HCT116 (cell line): ENCODE measurements around the gene ATXN1. TPM values are rescaled to one million over a fixed set of nuclear protein-coding genes. Genes with fewer than 3 reads are reported as not detected.

Source experiments
- ATAC-seq: fragments of 200-7000 bp; cut with Tn5 transposase; 2 replicates; pipeline ENCODE4 v1.9.1; 2020; ENCODE audit warnings: mild to moderate bottlenecking, moderate library complexity
- BruUV-seq: library from RNA; stranded (reverse); fragments of 400-500 nt; replicated peaks from 2 replicates; lab custom pipeline; 2021; lab: Mats Ljungman, UMichigan
- CTCF ChIA-PET: fragments of 300-600 bp; sonication (Branson Sonifier 250); formaldehyde crosslinking; loops from one replicate; lab custom pipeline; 2021; ENCODE audit warnings: antibody characterized with exemption; lab: Charles Lee
- POLR2A ChIA-PET: fragments of 300-600, 350-600 bp; sonication (Branson Sonifier 250); formaldehyde crosslinking; loops from one replicate; lab custom pipeline; 2021; ENCODE audit warnings: antibody characterized with exemption; lab: Charles Lee
- RAD21 ChIA-PET, 2 experiments: fragments of 300-600 bp; sonication (Branson Sonifier 250); formaldehyde crosslinking; loops; one replicate each; lab custom pipeline; 2023; ENCODE audit warnings: low total read pairs in 2 of 2; ENCODE audit not compliant: uncharacterized antibody in 2 of 2, unreplicated experiment in 2 of 2, low non-redundant PET in 1 of 2; lab: Charles Lee
- DNase-seq: peaks from one replicate; pipeline ENCODE4 v3.0.0-alpha.2; 2010; ENCODE audit warnings: low read depth, low spot score
- H2AFZ ChIP-seq: fragments of 200-600 bp; shearing (Covaris generic), sonication (generic); 2 replicates; pipeline ENCODE4 v1.6.1; 2017; ENCODE audit warnings: low read depth, mixed run types, mixed read lengths, antibody characterized with exemption, low read length; ENCODE audit not compliant: poor library complexity, severe bottlenecking
- H3K27ac ChIP-seq: 2 replicates; pipeline ENCODE4 v1.5.1; 2012; ENCODE audit warnings: low read depth, low read length
- H3K27me3 ChIP-seq: fragments of 200-600 bp; sonication (generic); 2 replicates; pipeline ENCODE4 v1.6.1; 2016; ENCODE audit warnings: mixed run types, low read length, mixed read lengths; ENCODE audit not compliant: insufficient read depth
- H3K36me3 ChIP-seq, 2 experiments: fragments of 200-500 bp in 1 of 2; fragments of 200-600 bp in 1 of 2; sonication (Bioruptor generic) in 1 of 2; sonication (generic) in 1 of 2; 2 replicates each; pipeline versions ENCODE4 v1.5.1 to v1.6.1; 2014 to 2016; ENCODE audit warnings: low read length in 2 of 2, inconsistent platforms in 1 of 2, mixed read lengths in 1 of 2, mixed run types in 1 of 2; ENCODE audit not compliant: insufficient read depth in 2 of 2, control insufficient read depth in 1 of 2
- H3K4me1 ChIP-seq, 2 experiments: fragments of 200-600 bp in 1 of 2; sonication (generic) in 1 of 2; 2 replicates each; pipeline versions ENCODE4 v1.5.1 to v1.6.1; 2012 to 2017; ENCODE audit warnings: low read length in 2 of 2, inconsistent platforms in 1 of 2, mild to moderate bottlenecking in 1 of 2, mixed read lengths in 1 of 2, mixed run types in 1 of 2, moderate library complexity in 1 of 2; ENCODE audit not compliant: insufficient read depth in 2 of 2, control insufficient read depth in 1 of 2
- H3K4me2 ChIP-seq: fragments of 200-600 bp; sonication (generic); 2 replicates; pipeline ENCODE4 v1.6.1; 2017; ENCODE audit warnings: mixed run types, low read length, mixed read lengths
- H3K4me3 ChIP-seq, 2 experiments: fragments of 200-600 bp in 1 of 2; sonication (generic) in 1 of 2; replicated peaks in 1 of 2; 2 replicates each; pipeline ENCODE4 v1.5.1; 2011 to 2016; ENCODE audit warnings: low read length in 2 of 2, control low read depth in 1 of 2, low read depth in 1 of 2, mild to moderate bottlenecking in 1 of 2, mixed read lengths in 1 of 2, mixed run types in 1 of 2
- H3K79me2 ChIP-seq: fragments of 200-600 bp; sonication (generic); 2 replicates; pipeline ENCODE4 v1.6.1; 2017; ENCODE audit warnings: mild to moderate bottlenecking, mixed run types, low read length, moderate library complexity, mixed read lengths; ENCODE audit not compliant: insufficient read depth
- H3K9ac ChIP-seq: fragments of 200-600 bp; sonication (generic); 2 replicates; pipeline ENCODE4 v1.6.1; 2016; ENCODE audit warnings: low read length, mixed read lengths
- H3K9me2 ChIP-seq: fragments of 200-600 bp; sonication (generic), shearing (Covaris generic); 2 replicates; pipeline ENCODE4 v1.6.1; 2017; ENCODE audit warnings: mixed run types, mild to moderate bottlenecking, moderate library complexity; ENCODE audit not compliant: insufficient read depth
- H3K9me3 ChIP-seq, 2 experiments: fragments of 200-500 bp in 1 of 2; fragments of 200-600 bp in 1 of 2; sonication (Bioruptor generic) in 1 of 2; sonication (generic) in 1 of 2; 2 replicates each; pipeline ENCODE4 v1.6.1; 2014 to 2017; ENCODE audit warnings: low read length in 2 of 2, mixed read lengths in 2 of 2, inconsistent platforms in 1 of 2, low read depth in 1 of 2, mild to moderate bottlenecking in 1 of 2, mixed run types in 1 of 2, moderate library complexity in 1 of 2; ENCODE audit not compliant: control insufficient read depth in 1 of 2, insufficient read depth in 1 of 2
- H4K20me1 ChIP-seq: fragments of 200-600 bp; sonication (generic), shearing (Covaris generic); 2 replicates; pipeline ENCODE4 v1.6.1; 2017; ENCODE audit warnings: mixed run types, mild to moderate bottlenecking, moderate library complexity; ENCODE audit not compliant: insufficient read depth
- CEBPB ChIP-seq: IDR thresholded peaks from 2 replicates; pipeline ENCODE4 v1.6.1; 2012; ENCODE audit warnings: low read depth
- CTCF ChIP-seq, 3 experiments: fragments of 200-600 bp in 1 of 3; sonication (generic) in 1 of 3; IDR thresholded peaks in 2 of 3; conservative IDR thresholded peaks in 1 of 3; 2 replicates each; pipeline ENCODE4 v1.5.1; 2012 to 2017; ENCODE audit warnings: low read depth in 2 of 3, low read length in 2 of 3, antibody characterized with exemption in 1 of 3, borderline replicate concordance in 1 of 3, control low read depth in 1 of 3, mild to moderate bottlenecking in 1 of 3, mixed read lengths in 1 of 3, mixed run types in 1 of 3, moderate library complexity in 1 of 3; ENCODE audit not compliant: insufficient read depth in 1 of 3
- EGR1 ChIP-seq: IDR thresholded peaks from 2 replicates; pipeline ENCODE4 v1.6.1; 2012; ENCODE audit warnings: low read depth
- ELF1 ChIP-seq: IDR thresholded peaks from 2 replicates; pipeline ENCODE4 v1.6.1; 2012; ENCODE audit warnings: low read depth, borderline replicate concordance
- FOSL1 ChIP-seq: IDR thresholded peaks from 2 replicates; pipeline ENCODE4 v1.6.1; 2012; ENCODE audit warnings: low read depth
- MAX ChIP-seq: IDR thresholded peaks from 2 replicates; pipeline ENCODE4 v1.6.1; 2012
- POLR2A ChIP-seq: IDR thresholded peaks from 2 replicates; pipeline ENCODE4 v1.7.0; 2011; ENCODE audit warnings: borderline replicate concordance; ENCODE audit not compliant: insufficient read depth, insufficient read length; ENCODE audit errors: extremely low read depth
- RAD21 ChIP-seq: IDR thresholded peaks from 2 replicates; pipeline ENCODE4 v1.6.1; 2012; ENCODE audit warnings: low read depth, mild to moderate bottlenecking
- REST ChIP-seq: IDR thresholded peaks from 2 replicates; pipeline ENCODE4 v1.6.1; 2012; ENCODE audit warnings: low read depth
- SIN3A ChIP-seq: IDR thresholded peaks from 2 replicates; pipeline ENCODE4 v1.6.1; 2012; ENCODE audit warnings: low read depth
- TCF7L2 ChIP-seq: IDR thresholded peaks from 2 replicates; pipeline ENCODE4 v1.7.0; 2011; ENCODE audit warnings: borderline replicate concordance, inconsistent platforms; ENCODE audit not compliant: insufficient read depth, insufficient read length; ENCODE audit errors: extremely low read depth
- YY1 ChIP-seq: IDR thresholded peaks from 2 replicates; pipeline ENCODE4 v1.6.1; 2011; ENCODE audit warnings: low read length, low read depth, moderate library complexity, mild to moderate bottlenecking; ENCODE audit not compliant: insufficient replicate concordance; ENCODE audit errors: extremely low read depth
- ZFX ChIP-seq: fragments of 450-650 bp; IDR thresholded peaks from 2 replicates; pipeline ENCODE4 v1.6.1; 2017
- intact Hi-C: fragments of 100-400 bp; cut with micrococcal nuclease; formaldehyde crosslinking; loops from 2 replicates; pipeline ENCODE4 v1.10.0; 2022
- total RNA-seq: library from RNA; stranded (reverse); gene quantifications from one replicate; pipeline ENCODE4 v1.2.1, GENCODE V29; 2021; ENCODE audit not compliant: unreplicated experiment

Gene ATXN1
- total RNA-seq, 1 experiment from 2014 or later: 21.0 TPM

GRCh38 chr6:16773362-16773761 lies 12.1 kb upstream of the ATXN1 start:
- no peak for ATAC-seq
- Histone ChIP-seq H3K9ac (no peak overlapping the region), H3K4me3 (no peak overlapping the region), H3K4me2 (no peak overlapping the region), H3K9me2 (no peaks in the 10 kb centered on the region)
- RAD21 ChIA-PET: interaction anchor here in 1 of 2 experiments (0.7 kb wide), 1 partner anchor 194 kb away, joined by 5 read pairs; no protein-coding TSS in a partner anchor
- intact Hi-C loops: loop anchor here (5.0 kb wide), 1 partner anchor 371 kb away; no protein-coding TSS in a partner anchor
- POLR2A ChIA-PET: no interaction called here
- no peak for TF ChIP-seq TCF7L2
- no peak for TF ChIP-seq EGR1
- no peak for TF ChIP-seq POLR2A
- no peak for TF ChIP-seq CEBPB
- no peak for TF ChIP-seq YY1
- no peak for TF ChIP-seq SIN3A
- TF ChIP-seq ZFX: no peak
- no peak for TF ChIP-seq REST
- no peak for TF ChIP-seq ELF1
- no peak for TF ChIP-seq FOSL1
- no peak for TF ChIP-seq MAX
- TF ChIP-seq RAD21: no peak
- no peak for TF ChIP-seq CTCF (IDR thresholded peaks at IDR 0.05 in 2 of 3, conservative IDR thresholded peaks at IDR 0.05 in 1 of 3; ENCODE audit: borderline replicate concordance in 1 of 3, insufficient read depth in 1 of 3, low read depth in 2 of 3, low read length in 2 of 3)
- TF ChIP-seq, all 23 proteins: peak for 0
- CTCF ChIA-PET: no interaction called here
- Histone ChIP-seq H3K4me1 (peaks cover 28 to 42% of the 10 kb centered on the region in 2 experiments), H3K27ac (no peak overlapping the region), H3K79me2 (no peaks in the 10 kb centered on the region), H4K20me1 (no peaks in the 10 kb centered on the region), H2AFZ (no peak overlapping the region), H3K27me3 (no peaks in the 10 kb centered on the region), H3K36me3 (no peaks in the 10 kb centered on the region), H3K9me3 (no peaks in the 10 kb centered on the region)
- no peak for DNase-seq
- no TSS peak for BruUV-seq
